ENCODE results near the gene CHMP1B. TPM values are rescaled to one million over a fixed set of nuclear protein-coding genes. Genes with fewer than 3 reads are reported as not detected.

Gene CHMP1B
- total and polyA plus RNA-seq, 8 donors, result 9.5 to 22.0 (median 13.3) TPM

DNA sequence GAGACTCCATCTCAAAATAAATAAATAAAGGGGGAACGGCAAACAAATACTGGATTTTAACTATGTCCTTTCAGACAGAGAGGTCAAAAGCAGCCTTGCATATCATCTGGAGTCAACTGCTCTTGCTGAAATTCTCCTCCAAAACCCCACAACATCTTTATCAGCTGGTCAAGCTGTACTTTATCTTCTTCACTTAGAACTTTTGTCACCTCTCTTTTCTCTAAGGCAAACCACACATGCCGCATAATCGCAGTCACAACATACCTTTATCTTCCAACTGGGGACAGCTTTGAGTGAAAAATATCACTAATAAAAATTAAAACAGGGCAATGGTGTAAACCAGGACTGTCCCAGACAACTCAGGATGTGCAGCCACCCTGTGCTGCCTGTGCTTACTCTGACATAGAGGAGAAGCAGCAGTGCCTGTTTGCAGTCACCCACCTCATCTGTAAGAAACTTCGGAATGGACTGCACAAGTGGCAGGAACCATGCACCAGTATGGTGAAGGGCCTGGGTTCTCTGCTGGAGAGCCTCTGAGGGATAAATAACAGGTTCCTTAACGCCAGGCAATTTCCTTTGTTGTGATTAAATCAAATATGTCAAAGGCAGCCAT lies 50.7 kb downstream of the CHMP1B start:
- ATAC-seq, result no peak
- Histone ChIP-seq H3K36me3 (no peaks in the 10 kb centered on the region), H3K27ac (no peak overlapping the region), H3K27me3 (no peaks in the 10 kb centered on the region), H3K4me1 (peaks cover 0 to 12% (median 10%) of the 10 kb centered on the region in 3 donors), H3K9me3 (no peaks in the 10 kb centered on the region), H3K4me3 (no peak overlapping the region)
- TF ChIP-seq, protein P1, sequence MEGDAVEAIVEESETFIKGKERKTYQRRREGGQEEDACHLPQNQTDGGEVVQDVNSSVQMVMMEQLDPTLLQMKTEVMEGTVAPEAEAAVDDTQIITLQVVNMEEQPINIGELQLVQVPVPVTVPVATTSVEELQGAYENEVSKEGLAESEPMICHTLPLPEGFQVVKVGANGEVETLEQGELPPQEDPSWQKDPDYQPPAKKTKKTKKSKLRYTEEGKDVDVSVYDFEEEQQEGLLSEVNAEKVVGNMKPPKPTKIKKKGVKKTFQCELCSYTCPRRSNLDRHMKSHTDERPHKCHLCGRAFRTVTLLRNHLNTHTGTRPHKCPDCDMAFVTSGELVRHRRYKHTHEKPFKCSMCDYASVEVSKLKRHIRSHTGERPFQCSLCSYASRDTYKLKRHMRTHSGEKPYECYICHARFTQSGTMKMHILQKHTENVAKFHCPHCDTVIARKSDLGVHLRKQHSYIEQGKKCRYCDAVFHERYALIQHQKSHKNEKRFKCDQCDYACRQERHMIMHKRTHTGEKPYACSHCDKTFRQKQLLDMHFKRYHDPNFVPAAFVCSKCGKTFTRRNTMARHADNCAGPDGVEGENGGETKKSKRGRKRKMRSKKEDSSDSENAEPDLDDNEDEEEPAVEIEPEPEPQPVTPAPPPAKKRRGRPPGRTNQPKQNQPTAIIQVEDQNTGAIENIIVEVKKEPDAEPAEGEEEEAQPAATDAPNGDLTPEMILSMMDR (IDR thresholded peaks at IDR 0.05), result no peak
- intact Hi-C loops (cut with DNase I), result no loop called here
- no peak for DNase-seq
- FAIRE-seq, result no peak
- 88% methylated on average over 5 of the region's 5 CpGs for WGBS, 2 donors

DNA sequence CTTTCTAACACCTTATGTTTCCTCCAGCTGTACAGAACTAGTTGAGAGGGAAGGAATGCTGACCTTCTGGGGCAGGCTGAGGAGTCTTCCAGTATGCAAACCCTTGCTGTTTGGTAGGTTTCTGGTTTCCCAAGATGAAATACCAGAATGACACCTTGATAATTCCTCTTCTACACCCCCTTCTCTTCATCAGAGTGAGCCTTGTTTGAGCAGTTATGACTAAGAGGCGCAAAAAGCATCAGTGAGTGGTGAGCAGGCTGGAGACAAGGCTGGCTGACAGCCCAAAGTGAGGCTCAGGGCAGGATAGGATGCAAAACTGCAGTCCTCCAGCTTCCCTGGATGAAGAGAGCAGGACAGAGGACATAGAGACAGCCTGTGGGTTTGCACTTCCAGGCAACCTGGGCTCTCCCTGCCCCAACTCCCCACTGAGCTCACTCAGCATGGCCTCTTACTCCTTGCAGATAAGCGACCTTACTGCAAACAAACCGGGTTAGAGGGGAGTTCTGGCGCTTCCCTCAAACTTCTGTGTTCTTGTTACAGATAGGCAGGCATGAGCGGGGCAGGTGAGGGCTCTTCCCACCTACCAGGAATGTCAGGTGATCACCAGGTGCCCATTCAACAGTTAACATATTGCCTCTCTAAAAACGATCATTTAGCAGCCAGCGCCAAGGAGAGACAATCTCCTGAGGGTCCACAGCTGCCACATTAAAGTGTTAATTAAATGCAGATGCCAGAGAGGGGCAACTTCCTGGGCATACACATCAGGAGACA lies 51.5 kb downstream of the CHMP1B start:
- Histone ChIP-seq H3K27me3 (no peaks in the 10 kb centered on the region), H3K4me1 (peaks cover 0 to 16% (median 12%) of the 10 kb centered on the region in 3 donors), H3K9me3 (no peaks in the 10 kb centered on the region), H3K4me3 (no peak overlapping the region), H3K27ac (no peak overlapping the region), H3K36me3 (no peaks in the 10 kb centered on the region)
- 69 to 71% methylated on average over 7 of the region's 7 CpGs for WGBS, 2 donors
- no peak for ATAC-seq
- DNase-seq, result no peak
- no peak for FAIRE-seq
- intact Hi-C loops (cut with DNase I), result no loop called here
- TF ChIP-seq, protein P1 (IDR thresholded peaks at IDR 0.05), result no peak

Other genes with a start within 250 kb of the CHMP1B start
- gene SLC35G4, start 241.8 kb upstream of the CHMP1B start, total RNA-seq, result not detected
- gene SLC35G4, start 241.8 kb upstream of the CHMP1B start, polyA plus RNA-seq, result not detected
- gene GNAL, start 162.1 kb upstream of the CHMP1B start, total RNA-seq, result 1 to 10 TPM in 3 of 6 donors, under 1 TPM in 3; 0.22 to 2.2 (median 1.0) TPM
- under 1 TPM; 0.70 to 0.72 TPM for gene GNAL, start 162.1 kb upstream of the CHMP1B start, polyA plus RNA-seq
- 10 to 100 TPM; 20.7 to 30.4 (median 24.8) TPM for gene MPPE1, start 56.9 kb downstream of the CHMP1B start, total RNA-seq
- gene MPPE1, start 56.9 kb downstream of the CHMP1B start, polyA plus RNA-seq, result 10 to 100 TPM; 24.8 to 43.2 TPM
- gene IMPA2, start 130.1 kb downstream of the CHMP1B start, total RNA-seq, result 100 to 1,000 TPM; 140 to 286 (median 208) TPM
- gene IMPA2, start 130.1 kb downstream of the CHMP1B start, polyA plus RNA-seq, result 100 to 1,000 TPM in 1 of 2 donors, 10 to 100 TPM in 1; 93.5 to 130 TPM
- 1 to 10 TPM; 2.8 to 5.2 (median 3.6) TPM for gene ANKRD62, start 242.4 kb downstream of the CHMP1B start, total RNA-seq
- gene ANKRD62, start 242.4 kb downstream of the CHMP1B start, polyA plus RNA-seq, result 1 to 10 TPM in 1 of 2 donors, under 1 TPM in 1; 0.38 to 1.6 TPM